Amniotic epithelial cell (primary cell): ENCODE measurements around the gene RHD.
A peak's percentile ranks its signal among the peaks of the same experiment; 100 is the strongest.
"Not testable (repeated sequence)": the region's sequence is repeated elsewhere in the genome, so short reads cannot be mapped to it uniquely, and the experiment has no call there.

Experiments used
- DNase-seq: peaks from one replicate; pipeline ENCODE4 v3.0.0-alpha.2; 2010; ENCODE audit warnings: low read depth

RHD gene

GRCh38 chr1:25257196-25257595, 15.1 kb upstream of the RHD start:
- DNase-seq = no peak

DNA sequence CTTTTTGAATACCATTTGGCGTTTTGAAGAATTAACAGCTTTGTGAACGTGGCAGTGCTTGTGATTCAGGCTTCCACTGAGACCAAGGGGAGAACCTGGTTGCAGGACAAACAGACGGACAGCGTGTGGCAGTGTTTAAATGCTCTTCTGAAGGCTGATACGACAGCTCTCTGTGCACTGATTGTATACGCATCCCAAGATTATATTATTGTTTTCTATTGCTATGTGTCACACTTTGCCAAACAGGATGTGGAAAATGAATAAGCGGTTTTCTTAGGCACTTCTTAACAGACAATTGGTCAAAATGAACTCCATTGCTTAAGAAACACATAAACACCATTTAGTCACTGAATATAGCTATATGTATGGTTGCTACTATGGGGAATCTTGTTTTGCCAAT, 12.5 kb upstream of the RHD start:
- DNase-seq = peak; percentile 47

DNA sequence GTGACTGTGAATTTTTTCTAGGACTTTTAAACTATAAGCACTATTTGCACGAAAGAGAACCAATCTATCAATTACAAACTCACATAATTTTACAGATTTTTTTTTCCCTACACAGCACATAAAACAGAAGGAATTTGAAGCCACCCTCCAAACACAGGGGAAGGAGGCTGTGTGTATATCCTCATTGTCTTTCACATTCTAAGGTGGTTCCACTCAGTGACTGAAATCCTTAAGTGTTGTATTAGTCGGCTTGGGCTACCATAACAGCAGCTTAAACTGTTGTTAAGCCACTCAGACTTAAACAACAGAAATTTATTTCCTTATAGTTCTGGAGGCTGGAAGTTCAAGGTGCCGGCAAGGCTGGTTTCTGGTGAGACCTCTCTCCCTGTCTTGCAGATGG, 12.0 kb upstream of the RHD start:
- DNase-seq = not testable (repeated sequence)

- DNase-seq = not testable (repeated sequence)
These were observed 5.6 kb upstream of the RHD start for GRCh38 chr1:25266554-25267287.

GRCh38 chr1:25267288-25268142, 4.8 kb upstream of the RHD start:
- DNase-seq = peak; percentile 72

DNA sequence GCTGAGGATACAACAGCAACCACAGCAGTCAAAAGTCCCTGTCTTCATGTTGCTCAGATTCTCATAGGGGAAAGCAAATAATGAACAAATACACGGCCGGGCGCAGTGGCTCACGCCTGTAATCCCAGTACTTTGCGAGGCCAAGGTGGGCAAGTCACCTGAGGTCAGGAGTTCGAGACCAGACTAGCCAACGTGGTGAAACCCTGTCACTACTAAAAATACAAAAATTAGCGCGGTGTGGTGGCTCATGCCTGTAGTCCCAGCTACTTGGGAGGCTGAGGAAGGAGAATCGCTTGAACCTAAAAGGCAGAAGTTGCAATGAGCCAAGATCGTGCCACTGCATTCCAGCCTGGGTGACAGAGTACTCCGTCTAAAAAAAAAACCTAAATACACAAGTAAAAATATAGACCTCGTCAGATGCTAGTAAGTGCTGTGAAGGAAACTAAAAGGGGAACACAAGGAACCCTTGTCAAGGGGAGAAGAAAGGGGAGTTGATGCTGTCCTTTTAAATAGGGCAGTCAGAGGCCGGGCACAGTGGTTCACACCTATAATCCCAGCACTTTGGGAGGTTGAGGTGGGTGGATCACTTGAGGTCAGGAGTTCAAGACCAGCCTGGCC, 4.1 kb upstream of the RHD start:
- DNase-seq = not testable (repeated sequence)

- not testable (repeated sequence) for DNase-seq
These were observed 3.3 kb downstream of the RHD start for GRCh38 chr1:25275648-25276047.

GRCh38 chr1:25277295-25277694, 5.0 kb downstream of the RHD start:
- not testable (repeated sequence) for DNase-seq

GRCh38 chr1:25278358-25278757, 6.0 kb downstream of the RHD start:
- DNase-seq = not testable (repeated sequence)

GRCh38 chr1:25278790-25279189, 6.5 kb downstream of the RHD start:
- not testable (repeated sequence) for DNase-seq

GRCh38 chr1:25279693-25280111, 7.4 kb downstream of the RHD start:
- not testable (repeated sequence) for DNase-seq

DNA sequence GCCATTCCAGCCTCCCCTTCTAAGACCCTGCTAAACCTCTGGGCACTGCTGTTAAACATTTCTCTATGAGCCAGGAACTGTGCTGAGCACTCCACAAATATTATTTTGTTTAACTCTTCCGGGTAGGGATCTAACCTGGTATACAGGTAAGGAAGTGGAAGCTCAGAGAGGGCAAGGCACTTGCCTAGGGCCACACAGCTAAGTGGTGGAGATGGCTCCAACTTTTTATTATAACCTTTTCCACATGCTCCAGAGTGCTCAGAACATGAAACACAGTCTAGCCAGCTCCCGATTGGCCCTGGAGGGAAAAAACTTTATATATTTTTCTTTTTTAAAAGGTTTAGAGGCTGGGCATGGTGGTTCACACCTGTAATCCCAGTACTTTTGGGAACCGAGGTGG, 13.6 kb downstream of the RHD start:
- DNase-seq = not testable (repeated sequence)

DNA sequence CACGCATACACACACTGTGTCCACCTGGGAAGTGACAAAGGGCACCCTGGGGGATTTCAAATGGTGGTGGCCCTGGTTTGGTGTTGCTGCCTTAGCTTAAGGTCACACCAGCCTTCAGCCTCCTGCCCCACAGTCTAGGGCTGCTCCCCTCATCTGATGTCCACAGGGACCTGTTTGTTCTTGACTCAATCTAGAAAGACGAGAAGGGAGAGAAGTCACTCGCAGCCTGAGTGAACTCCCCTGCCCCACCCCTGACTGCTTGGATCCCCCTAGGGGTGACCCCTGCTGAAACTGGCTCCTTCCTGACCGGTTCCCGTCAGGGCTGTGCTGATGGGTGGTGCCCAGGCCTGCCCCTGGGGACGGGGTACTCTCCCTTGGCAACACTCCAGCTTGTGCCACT, 14.9 kb downstream of the RHD start:
- not testable (repeated sequence) for DNase-seq

GRCh38 chr1:25288573-25289101, 16.3 kb downstream of the RHD start:
- not testable (repeated sequence) for DNase-seq

GRCh38 chr1:25290043-25290442, 17.7 kb downstream of the RHD start:
- not testable (repeated sequence) for DNase-seq

DNA sequence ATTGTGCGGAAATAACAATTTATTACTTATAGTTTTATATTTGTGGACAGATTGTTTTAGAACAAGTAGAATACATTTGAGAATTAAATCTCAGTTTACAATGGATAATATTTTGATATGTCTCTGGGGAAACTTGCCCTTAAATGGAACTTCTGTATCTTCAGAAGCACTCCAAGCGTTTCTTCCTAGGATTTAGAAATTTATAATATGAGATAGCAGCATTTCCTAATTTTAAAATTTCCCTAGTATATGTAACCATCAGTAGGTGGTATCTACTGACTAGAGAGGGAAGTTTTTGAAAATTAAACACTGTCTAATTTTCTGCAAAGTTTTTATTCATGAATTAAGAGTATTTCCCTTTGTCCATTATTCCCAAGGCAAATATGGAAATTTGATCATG, 21.1 kb downstream of the RHD start:
- not testable (repeated sequence) for DNase-seq

DNA sequence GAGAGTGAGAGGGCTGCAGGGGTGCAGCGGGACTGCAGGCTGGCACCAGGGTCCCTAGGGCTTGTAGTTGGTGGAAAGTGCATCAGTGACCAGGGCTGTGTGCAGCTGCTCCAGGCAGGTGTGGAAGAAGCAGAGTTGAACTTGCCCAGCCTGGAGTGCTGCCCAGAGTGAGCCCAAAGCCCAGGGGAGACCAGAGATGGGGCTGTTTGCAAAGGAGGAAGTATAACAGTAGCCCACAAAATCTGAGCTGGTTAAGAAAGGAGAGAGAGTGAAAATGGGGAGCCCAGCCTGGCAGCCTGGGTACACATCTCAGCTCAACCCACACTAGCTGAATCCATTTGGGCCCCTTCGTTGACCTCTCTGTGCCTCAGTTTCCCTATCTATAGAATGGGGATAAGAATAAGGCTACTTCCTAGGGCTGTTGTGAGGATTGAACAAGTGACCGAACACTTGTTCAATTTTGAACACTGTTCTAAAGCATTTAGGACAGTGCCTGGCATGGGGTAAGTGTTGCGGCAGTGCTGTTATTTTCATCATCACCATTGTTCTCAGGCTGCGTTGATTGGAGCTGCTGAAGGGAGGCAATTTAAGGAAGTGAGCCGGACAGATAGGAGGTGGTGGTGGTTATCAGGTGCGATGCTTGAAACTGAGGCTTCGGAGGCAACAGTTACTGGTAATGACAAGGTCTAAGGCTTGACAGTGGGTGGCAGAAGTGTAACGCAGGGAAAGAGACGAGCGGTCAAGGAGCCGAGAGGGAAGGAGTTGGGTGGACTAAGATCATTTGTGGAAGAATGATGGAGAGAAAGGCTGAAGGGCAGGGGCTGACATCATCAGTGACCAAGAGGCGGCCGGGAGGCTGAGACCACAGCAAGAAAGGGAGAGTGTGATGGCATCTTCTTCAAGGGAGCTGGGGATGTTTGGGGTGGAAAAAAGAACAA, 22.8 kb downstream of the RHD start:
- not testable (repeated sequence) for DNase-seq

DNA sequence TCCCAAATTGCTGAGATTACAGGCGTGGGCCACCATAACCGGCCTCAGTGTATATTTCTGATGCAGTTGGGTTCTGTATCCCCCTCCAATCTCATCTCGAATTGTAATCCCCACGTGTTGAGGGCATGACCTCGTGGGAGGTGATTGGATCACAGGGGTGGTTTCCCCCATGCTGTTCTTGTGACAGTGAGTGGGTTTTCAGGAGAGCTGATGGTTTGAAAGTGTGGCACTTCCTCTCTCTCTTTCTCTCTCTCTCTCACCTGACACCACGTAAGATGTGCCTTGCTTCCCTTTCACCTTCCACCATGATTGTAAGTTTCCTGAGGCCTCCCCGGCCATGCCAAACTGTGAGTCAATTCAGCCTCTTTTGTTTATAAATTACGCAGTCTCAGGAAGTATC, 24.2 kb downstream of the RHD start:
- not testable (repeated sequence) for DNase-seq

GRCh38 chr1:25300729-25301128, 28.4 kb downstream of the RHD start:
- not testable (repeated sequence) for DNase-seq

DNA sequence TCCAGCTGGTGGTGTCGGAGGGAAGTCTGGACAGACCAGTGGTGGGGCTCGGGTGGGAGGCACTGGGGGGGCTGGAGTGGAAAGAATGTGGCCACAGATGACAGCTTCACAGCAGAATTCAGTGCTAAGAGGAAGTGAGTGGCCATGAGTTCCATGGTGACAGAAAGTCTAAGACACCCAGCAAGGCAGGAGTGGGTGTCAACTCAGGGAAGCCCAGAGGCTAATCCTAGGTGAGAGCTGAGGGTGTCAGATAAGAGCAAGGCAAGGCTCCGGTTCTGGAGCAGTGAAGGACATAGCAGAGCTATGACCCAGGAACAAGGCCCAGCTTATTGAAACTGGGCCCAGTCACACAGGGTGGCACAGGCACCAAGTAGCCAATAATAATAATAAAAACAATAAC, 30.0 kb downstream of the RHD start:
- not testable (repeated sequence) for DNase-seq

- peak; percentile 31 for DNase-seq
These were observed 32.6 kb downstream of the RHD start for GRCh38 chr1:25304936-25305335.
